ENCODE results near the gene PRKN.

The PRKN gene

DNA sequence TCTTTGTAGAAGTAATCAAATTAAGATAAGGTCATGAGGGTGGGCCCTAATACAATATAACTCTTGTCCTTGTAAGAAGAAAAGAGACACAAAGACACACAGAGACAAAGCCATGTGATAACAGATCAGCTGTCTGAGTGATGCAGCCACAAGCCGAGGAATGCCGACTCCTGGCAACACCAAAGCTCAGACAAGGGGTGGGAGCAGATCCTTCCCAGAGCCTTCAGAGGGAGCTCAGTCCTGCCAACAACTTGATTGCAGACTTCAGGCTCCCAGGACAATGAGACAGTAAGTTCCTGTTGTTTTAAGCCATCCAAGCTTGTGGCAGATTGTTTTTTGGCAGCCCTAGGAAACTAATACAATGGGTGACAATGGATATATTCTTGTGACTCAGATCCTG, 1128.7 kb downstream of the PRKN start:
- no peak for DNase-seq (ENCODE audit: low read depth)

- DNase-seq (ENCODE audit: low read depth): no peak
Measured at GRCh38 chr6:161596807-161597520, 1130.6 kb downstream of the PRKN start.

DNA sequence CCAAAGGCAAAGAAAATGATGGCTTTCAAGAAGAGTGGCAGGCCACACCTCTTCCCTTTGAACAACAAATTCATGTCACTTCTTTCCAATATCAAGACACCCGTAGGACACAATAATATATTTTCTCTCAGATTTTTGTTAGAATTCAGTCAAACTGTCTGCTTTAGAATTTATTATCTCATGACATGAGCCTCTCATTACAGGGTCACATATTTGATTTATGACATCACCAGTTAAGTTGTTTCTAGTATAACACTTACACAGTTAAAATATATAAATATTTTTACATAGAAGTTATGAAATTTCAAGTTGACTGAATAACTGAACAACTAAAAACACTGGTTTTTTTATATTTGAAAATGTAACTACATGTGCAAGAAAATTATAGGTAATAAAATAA, 1133.2 kb downstream of the PRKN start:
- no peak for DNase-seq (ENCODE audit: low read depth)

GRCh38 chr6:161590961-161591627, 1136.5 kb downstream of the PRKN start:
- no peak for DNase-seq (ENCODE audit: low read depth)

DNA sequence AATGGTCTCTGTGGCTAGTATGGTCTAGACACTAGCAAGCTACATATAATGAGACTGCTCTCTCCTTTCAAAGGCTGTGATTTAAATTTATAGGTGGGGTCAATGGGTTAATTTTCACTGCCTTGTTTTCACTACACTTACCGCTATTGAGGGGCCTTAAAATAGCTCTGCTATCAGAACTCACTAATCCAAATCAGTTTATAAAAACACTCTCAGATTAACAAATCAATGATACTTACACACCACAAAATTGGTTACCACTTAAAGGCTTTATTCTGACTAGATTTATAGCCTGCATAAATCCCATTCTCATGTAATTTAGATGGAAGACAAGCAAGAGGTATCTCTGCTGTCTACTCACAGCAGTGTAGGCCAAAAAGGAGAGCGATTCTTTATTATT, 1140.7 kb downstream of the PRKN start:
- DNase-seq (ENCODE audit: low read depth): no peak

- DNase-seq (ENCODE audit: low read depth): no peak
Measured at GRCh38 chr6:161584621-161585340, 1142.8 kb downstream of the PRKN start.

GRCh38 chr6:161584051-161584450, 1143.5 kb downstream of the PRKN start:
- no peak for DNase-seq (ENCODE audit: low read depth)

GRCh38 chr6:161583584-161583983, 1144.0 kb downstream of the PRKN start:
- DNase-seq (ENCODE audit: low read depth): no peak

- DNase-seq (ENCODE audit: low read depth): no peak
Measured at GRCh38 chr6:161578478-161578877, 1149.1 kb downstream of the PRKN start.

- peak; percentile 2 for DNase-seq (ENCODE audit: low read depth)
Measured at GRCh38 chr6:161575523-161576254, 1151.9 kb downstream of the PRKN start.

DNA sequence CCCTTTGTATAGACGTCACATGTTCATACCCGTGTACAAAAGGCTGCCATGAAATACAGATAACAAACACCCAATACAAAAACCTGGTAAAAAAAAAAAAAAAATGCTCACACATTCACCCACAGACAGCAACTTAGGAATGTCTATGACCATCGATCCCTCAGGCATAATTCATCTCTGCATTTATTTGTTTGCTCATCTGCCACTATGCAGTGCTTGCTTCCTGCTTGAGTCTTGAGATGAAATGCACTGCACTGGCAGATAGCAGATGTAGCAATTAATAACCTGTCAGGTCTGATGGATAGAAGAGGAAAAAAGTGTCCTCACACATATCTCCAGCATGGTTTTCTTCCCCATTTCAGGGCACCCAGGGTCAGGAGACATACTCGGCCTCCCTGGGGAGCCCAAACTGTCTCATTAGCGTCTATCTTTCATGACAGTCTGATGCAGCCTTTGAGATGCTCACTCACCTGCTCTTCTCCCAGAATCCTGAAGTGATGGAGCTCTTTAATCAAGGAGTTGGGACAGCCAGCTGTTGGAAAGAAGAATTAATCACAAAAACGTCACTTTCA, 1158.6 kb downstream of the PRKN start:
- no peak for DNase-seq (ENCODE audit: low read depth)

DNA sequence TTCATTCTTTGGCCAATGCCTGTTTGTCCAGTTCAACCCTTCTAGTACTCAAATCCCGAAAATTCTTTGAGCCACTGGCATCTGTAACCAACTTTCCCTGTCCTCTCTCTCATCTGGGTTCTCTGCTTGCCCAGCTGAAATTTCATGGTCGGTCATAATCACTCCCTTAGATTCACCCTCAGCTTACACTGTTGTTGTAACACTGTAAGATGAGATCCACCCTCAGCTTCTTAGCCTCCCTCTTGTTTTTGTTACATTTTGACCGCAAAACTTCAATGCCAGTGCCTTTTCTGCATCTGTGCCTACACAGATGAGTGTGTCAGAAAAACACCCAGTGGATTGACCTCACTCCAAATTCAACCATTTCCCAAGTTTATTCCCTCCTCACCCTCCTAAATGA, 1162.6 kb downstream of the PRKN start:
- DNase-seq (ENCODE audit: low read depth): no peak

- DNase-seq (ENCODE audit: low read depth): no peak
Measured at GRCh38 chr6:161561908-161562307, 1165.7 kb downstream of the PRKN start.

DNA sequence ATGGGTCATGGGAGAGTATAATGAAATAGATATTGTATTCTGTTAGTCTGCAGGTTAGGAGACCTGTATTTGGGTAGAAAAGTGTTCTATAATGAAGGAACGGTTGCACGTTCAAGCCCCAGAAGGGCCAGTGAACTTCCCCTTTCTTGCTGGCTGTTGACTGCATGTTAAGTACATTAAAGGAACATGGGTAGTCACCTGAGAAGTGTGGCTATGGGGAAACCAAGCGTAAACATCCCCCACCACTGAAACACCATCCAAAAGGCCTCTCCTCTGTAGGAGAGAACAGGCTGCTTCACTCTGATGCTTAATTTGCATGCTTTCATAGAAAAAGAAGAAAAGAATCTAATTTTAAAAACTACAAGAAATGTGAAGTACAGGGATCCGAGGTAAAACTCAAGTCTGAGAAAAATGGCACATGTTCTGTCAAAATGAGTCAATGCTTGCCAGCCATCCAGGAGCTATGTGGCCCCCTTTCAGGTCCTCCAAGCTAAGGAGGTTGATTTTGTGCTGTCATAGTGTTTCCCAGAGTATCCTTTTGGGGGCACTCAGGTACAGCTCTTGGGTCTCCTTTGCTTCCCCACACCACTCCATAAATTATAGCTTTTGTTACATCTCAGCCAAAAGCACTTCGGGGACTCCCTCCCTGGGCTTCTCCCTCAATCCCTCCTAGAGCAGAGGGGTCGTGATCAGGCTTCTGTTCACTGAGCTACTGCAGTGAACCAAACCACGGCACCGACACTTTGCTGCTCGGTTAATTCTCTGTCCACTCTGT, 1170.0 kb downstream of the PRKN start:
- no peak for DNase-seq (ENCODE audit: low read depth)

GRCh38 chr6:161554883-161555282, 1172.7 kb downstream of the PRKN start:
- DNase-seq (ENCODE audit: low read depth): no peak

- DNase-seq (ENCODE audit: low read depth): peak; percentile 13
Measured at GRCh38 chr6:161549977-161550655, 1177.5 kb downstream of the PRKN start.

GRCh38 chr6:161548713-161549296, 1178.8 kb downstream of the PRKN start:
- no peak for DNase-seq (ENCODE audit: low read depth)

GRCh38 chr6:161547617-161548016, 1179.9 kb downstream of the PRKN start:
- no peak for DNase-seq (ENCODE audit: low read depth)

- no peak for DNase-seq (ENCODE audit: low read depth)
Measured at GRCh38 chr6:161546632-161547031, 1180.9 kb downstream of the PRKN start.

GRCh38 chr6:161545741-161546140, 1181.8 kb downstream of the PRKN start:
- DNase-seq (ENCODE audit: low read depth): no peak

Data from iris pigment epithelial cell (primary cell).